ENCODE data around the gene ARL6.

The ARL6 gene, protein sequence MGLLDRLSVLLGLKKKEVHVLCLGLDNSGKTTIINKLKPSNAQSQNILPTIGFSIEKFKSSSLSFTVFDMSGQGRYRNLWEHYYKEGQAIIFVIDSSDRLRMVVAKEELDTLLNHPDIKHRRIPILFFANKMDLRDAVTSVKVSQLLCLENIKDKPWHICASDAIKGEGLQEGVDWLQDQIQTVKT

GRCh38 chr3:97764407-97765238 is at the start of gene ARL6:
Gene ARL6, plus strand, starts transcription at chr3:97764758. Its CDS starts 3,350 bp downstream, at chr3:97768108.
- DNase-seq (ENCODE audit: extremely low read depth in 1 of 2, low read depth in 1 of 2) = peak; percentile 19 to 59

DNA sequence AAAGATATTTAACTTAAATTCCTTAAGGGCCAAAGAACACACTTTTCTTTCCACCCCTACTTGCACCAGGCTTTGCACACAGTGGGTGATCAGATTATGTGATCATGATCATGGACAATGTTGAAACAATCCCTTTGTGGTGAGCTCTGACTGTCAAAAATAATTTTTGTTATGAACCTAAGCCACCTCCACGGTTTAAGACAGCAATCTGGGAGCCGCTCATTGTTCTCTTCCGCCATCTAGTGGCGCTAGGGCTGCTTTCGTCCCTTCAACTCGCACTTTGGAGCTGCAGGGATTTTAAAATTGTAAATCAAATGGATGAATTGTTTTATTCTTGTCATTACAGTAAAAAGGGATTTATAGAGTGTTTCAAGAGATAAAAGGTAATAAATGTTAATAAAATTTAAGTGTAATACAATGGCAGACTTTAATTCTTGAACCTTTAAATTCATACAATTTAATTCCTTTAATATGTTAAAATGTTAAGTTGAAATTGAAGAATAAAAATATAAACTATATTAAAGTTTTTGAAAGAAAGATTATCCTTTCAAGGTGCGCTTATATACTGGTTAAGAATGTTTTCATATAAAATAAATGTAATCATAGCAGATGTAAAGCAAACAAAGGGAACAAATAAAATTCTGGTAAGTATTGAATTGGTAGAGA is 45.3 kb upstream of the ARL6 start:
- DNase-seq (ENCODE audit: extremely low read depth in 1 of 2, low read depth in 1 of 2) = peak; percentile 6 to 38

DNA sequence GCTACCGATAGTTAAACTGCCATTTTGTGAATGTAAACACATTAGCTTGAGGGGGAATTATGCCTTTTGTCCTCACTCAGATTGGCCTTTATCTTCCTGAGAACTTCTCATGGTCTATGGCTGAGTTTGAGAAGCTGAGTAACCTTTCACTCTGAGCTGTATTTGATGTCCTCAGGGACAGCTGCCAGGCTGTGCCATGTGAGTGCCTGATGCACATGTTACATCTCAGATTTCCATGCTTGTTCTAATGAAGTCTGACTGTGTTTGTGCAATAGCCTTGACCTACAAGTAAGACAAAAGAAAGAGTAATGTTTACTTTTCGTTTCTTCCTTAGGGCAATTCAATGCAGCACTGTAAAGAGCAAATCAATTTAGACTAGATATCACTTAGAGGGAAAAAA is 44.1 kb upstream of the ARL6 start:
- no peak for DNase-seq (ENCODE audit: extremely low read depth in 1 of 2, low read depth in 1 of 2)

GRCh38 chr3:97721446-97721845 is 43.1 kb upstream of the ARL6 start:
- DNase-seq (ENCODE audit: extremely low read depth in 1 of 2, low read depth in 1 of 2) = no peak

- DNase-seq (ENCODE audit: extremely low read depth in 1 of 2, low read depth in 1 of 2) = no peak
Observed at GRCh38 chr3:97736928-97737327, 27.6 kb upstream of the ARL6 start.

- no peak for DNase-seq (ENCODE audit: extremely low read depth in 1 of 2, low read depth in 1 of 2)
Observed at GRCh38 chr3:97738761-97739160, 25.8 kb upstream of the ARL6 start.

DNA sequence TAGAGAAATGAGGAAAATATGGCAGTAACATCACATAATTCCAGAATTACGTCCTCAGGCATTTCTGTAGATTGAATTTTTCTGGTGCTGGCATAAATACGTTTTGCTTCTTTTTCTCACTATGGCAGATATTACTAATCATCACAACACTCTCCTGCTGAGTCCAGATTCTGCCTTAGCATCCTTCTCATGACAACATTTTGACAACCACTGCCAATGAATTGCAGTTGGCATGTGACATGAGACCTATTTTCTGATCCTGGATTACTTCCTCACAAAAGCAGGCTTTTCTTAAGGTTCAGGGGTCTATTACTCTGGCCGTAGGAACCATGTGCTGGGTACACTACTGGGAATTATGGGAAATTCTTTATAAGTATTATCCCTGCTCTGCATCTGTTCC is 22.5 kb upstream of the ARL6 start:
- no peak for DNase-seq (ENCODE audit: extremely low read depth in 1 of 2, low read depth in 1 of 2)

DNA sequence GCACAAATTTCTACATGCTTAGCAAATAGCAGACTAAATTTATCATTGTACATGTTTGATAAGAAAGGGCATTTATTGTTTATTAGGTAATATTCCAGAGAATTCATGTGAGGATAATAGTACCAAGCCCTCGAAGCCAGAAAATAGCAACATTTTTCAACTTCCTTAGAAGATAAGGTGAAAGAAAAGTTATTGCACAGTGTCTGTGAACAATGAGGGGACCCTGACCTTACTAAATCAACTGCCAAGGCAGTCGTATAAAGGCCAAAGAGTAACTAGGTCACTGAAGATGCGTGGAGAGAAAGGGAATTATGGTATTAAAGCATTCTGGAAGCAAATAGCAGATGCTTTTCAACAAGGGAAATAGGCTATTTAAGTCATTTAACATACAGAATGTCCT is 20.3 kb upstream of the ARL6 start:
- DNase-seq (ENCODE audit: extremely low read depth in 1 of 2, low read depth in 1 of 2) = no peak

- no peak for DNase-seq (ENCODE audit: extremely low read depth in 1 of 2, low read depth in 1 of 2)
Observed at GRCh38 chr3:97763586-97764406, 762 bp upstream of the ARL6 start.

- DNase-seq (ENCODE audit: extremely low read depth in 1 of 2, low read depth in 1 of 2) = no peak
Observed at GRCh38 chr3:97765336-97765735, 778 bp downstream of the ARL6 start.

DNA sequence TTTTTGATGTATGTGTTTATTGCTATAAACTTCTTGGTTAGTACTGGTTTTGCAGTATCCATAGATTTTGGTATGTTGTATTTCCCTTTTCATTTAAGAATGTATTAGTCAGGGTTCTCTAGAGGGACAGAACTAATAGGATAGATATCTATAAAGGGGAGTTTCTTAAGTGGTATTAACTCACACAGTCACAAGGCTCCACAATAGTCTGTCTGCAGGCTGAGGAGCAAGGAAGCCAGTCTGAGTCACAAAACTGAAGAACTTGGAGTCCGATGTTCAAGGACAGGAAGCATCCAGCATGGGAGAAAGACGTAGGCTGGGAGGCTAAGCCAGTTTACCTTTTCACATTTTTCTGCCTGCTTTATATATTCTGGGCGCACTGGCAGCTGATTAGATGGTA is 8.4 kb downstream of the ARL6 start:
- DNase-seq (ENCODE audit: extremely low read depth in 1 of 2, low read depth in 1 of 2) = no peak

DNA sequence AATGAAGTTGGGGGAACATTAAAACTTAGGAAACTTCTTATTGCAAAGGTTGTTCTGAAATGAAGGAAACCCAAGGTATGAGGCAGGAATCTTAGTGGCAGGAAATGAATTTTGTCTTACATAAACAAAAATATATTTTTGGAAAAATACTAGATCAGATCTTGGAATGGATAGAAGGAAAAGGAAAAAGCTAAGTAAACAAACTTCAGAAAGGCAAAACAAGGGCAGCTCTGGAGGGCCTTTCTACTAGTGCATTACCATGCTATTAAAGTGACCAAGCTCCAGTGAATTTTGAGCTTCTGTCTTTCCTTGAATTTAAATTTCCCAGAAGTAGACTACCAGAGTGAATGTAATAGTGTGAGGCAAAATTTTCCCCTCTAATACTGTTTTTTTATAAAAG is 13.6 kb downstream of the ARL6 start:
- no peak for DNase-seq (ENCODE audit: extremely low read depth in 1 of 2, low read depth in 1 of 2)

- DNase-seq (ENCODE audit: extremely low read depth in 1 of 2, low read depth in 1 of 2) = no peak
Observed at GRCh38 chr3:97793420-97794019, 29.0 kb downstream of the ARL6 start.

DNA sequence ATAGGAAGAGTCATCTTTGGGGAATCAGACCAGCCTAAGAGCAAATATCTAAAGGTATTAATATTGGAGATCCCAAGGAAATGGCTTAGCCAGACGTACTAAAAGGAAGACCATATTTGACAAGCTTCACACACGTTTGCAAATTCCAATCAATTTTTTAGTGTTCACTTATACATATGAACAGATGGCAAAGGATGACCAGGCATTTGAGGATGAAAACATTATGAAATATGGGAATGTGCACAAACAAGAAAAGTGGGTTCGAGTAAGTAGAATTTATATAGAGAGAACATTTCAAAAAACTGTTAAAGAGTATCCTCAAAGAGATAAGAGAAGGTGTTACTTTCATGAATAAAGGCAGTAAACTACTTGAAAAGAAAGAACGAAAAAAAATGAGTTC is 31.4 kb downstream of the ARL6 start:
- no peak for DNase-seq (ENCODE audit: extremely low read depth in 1 of 2, low read depth in 1 of 2)

DNA sequence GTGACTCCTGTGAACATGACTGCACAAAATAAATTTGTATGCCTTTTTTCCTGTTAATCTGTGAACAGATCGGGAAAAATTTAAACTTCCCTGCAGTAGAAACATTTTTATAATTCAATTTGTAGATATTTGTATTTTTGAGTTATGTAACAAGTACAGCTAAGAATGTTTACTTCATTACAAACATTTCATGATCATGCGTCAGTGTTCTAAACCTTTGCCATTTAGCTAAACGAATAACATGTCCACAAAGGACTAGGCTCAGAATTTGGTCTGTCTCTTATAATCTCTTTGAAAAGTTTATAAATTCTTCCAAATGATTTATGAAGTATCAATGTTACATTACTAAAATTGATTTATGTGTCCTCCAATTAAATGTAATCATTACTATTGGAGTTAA is 39.9 kb downstream of the ARL6 start:
- DNase-seq (ENCODE audit: extremely low read depth in 1 of 2, low read depth in 1 of 2) = no peak

DNA sequence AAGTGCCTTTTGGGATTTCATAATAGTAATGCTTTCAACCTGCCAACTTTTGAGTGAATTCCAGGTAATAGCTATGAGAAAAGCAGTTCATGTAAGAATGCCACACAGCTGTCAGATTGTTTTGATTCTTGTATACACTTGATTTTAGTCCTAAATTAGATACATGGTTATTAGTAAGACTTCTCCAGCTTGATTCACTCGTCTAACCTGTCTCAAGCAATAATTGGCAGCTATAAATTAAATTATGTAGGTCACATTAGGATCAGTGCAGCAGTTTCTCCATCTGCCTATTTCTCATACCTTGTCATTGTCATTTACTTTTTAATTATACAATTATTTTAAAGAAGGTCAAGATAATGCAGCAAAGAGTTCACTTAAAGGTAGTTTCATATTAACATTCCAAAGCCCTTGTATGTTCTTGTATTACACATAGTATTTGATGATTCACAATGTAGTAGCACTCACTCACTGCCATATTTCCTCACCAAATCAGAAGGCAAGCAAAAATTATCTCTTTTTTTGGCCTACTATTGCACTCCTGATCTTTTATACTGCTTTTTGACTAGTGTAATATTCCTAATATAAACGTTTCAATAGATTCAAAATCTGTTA is 46.3 kb downstream of the ARL6 start:
- no peak for DNase-seq (ENCODE audit: extremely low read depth in 1 of 2, low read depth in 1 of 2)

DNA sequence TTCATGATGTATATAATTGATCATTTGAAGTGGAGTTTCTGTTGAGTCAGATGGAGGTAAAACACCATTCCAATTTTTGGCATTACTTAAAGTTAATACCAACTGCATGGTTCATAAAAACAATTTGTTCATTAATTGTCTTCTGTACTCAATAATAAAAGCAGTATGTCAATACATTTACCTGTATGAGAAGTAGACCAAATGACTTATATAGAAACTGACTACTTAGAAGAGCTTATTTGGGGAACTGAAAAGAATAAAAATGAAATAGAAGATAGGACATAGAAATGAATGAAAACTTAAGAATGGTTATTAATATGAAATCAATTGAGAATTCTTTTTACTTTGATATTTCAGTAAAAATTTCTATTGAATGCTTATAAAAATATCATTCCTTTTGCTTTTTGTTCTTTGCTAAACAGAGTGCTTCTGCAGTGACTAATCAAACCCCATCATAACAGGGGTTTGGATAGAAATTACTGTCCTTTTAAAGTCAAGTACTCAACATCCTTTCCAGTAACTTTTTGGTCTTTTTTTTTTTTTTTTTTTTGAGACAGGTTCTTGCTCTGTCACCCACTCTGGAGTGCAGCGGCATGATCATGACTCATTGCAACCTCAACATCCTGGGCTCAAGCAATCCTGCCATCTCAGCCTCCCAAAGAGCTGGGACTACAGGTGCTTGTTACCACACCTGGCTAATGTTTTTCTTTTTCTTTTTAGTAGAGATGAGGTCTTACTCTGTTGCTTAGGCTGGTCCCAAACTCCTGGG is 50.8 kb downstream of the ARL6 start:
- DNase-seq (ENCODE audit: extremely low read depth in 1 of 2, low read depth in 1 of 2) = no peak

DNA sequence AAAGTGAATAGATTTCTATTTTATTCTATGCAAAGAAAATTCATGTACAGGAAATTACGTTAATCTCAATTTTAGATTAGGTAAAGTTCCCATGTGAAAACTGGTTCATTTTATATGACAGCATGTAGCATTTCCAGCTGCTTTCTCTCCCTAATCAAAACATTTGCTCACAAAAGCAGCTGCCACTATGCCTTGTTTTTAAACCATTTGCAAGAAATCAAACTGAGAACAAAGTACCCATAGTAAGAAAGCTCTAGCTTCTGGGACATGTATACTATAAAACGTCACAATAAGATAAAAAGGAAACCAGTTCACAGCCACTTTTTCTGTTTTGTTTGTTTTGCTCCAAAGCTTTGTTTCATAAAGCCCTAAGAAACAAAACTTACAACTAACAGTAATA is 52.3 kb downstream of the ARL6 start:
- DNase-seq (ENCODE audit: extremely low read depth in 1 of 2, low read depth in 1 of 2) = no peak

GRCh38 chr3:97817965-97818364 is 53.4 kb downstream of the ARL6 start:
- DNase-seq (ENCODE audit: extremely low read depth in 1 of 2, low read depth in 1 of 2) = no peak

DNA sequence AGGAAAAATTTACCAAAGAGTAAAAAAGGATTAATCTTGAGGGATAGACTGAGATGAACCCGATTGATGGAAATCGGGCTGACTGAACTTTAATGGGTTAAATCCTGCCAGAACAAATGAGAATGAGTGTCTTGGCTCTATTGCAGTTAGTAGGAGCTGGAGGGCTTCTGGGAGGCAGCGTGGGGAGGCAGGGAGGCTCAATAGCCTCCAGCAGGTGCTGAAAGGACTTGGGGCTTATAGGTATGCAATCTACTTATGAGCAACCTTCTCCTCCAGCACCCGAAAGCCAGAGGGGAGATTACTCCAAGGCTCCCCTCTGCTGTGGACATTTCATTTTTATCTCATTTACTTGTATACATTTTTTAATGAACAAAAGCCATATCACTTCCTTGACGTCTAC is 56.2 kb downstream of the ARL6 start:
- DNase-seq (ENCODE audit: extremely low read depth in 1 of 2, low read depth in 1 of 2) = no peak
